22Rv1 (cell line): ENCODE measurements around the gene NCKIPSD.
"Not testable (repeated sequence)": the region's sequence is repeated elsewhere in the genome, so short reads cannot be mapped to it uniquely, and the experiment has no call there.

Source experiments
- H3K27ac ChIP-seq: fragments of 450-650 bp; 2 replicates; pipeline ENCODE4 v1.5.1; 2017
- CTCF ChIP-seq: fragments of 450-650 bp; IDR thresholded peaks from 2 replicates; pipeline ENCODE4 v1.5.1; 2017; ENCODE audit warnings: mild to moderate bottlenecking
- ZFX ChIP-seq: fragments of 450-650 bp; IDR thresholded peaks from 2 replicates; pipeline ENCODE4 v1.6.1; 2017; ENCODE audit warnings: antibody characterized with exemption, borderline replicate concordance

Gene NCKIPSD

GRCh38 chr3:48685603-48686511 lies at the start of gene NCKIPSD:
Gene NCKIPSD (minus strand): TSS chr3:48685915. CDS start chr3:48685807, 108 bp downstream.
- TF ChIP-seq ZFX (no peak), CTCF (peak; percentile 95)
- peak within 1 kb of the TSS; percentile 89 for H3K27ac ChIP-seq

- peak overlapping the region; percentile 73 for H3K27ac ChIP-seq
Measured at GRCh38 chr3:48735075-48735767, 49.5 kb upstream of the NCKIPSD start.

GRCh38 chr3:48734541-48734940 lies 48.8 kb upstream of the NCKIPSD start:
- peak overlapping the region; percentile 73 for H3K27ac ChIP-seq

GRCh38 chr3:48733752-48734518 lies 48.2 kb upstream of the NCKIPSD start:
- H3K27ac ChIP-seq = not testable (repeated sequence)

- no peak overlapping the region for H3K27ac ChIP-seq
- no peak for TF ChIP-seq ZFX
- no peak for TF ChIP-seq CTCF
Measured at GRCh38 chr3:48727511-48727910, 41.8 kb upstream of the NCKIPSD start.

GRCh38 chr3:48725185-48725855 lies 39.6 kb upstream of the NCKIPSD start:
- H3K27ac ChIP-seq = not testable (repeated sequence)

GRCh38 chr3:48723725-48724124 lies 38.0 kb upstream of the NCKIPSD start:
- TF ChIP-seq CTCF (no peak), ZFX (no peak)
- 0 out of 2 replicates have a peak overlapping the region, but pooled peaks have one; percentile 7 for H3K27ac ChIP-seq

GRCh38 chr3:48723293-48723692 lies 37.6 kb upstream of the NCKIPSD start:
- 0 out of 2 replicates have a peak overlapping the region, but pooled peaks have one; percentile 7 for H3K27ac ChIP-seq

- TF ChIP-seq ZFX (no peak), CTCF (no peak)
Measured at GRCh38 chr3:48716982-48717746, 31.4 kb upstream of the NCKIPSD start, which contains the start of gene IP6K2. Gene IP6K2 (minus strand): TSS chr3:48717221. CDS start chr3:48695291, 21,930 bp downstream.

More at GRCh38 chr3:48716982-48717746, 31.4 kb upstream of the NCKIPSD start, which contains the start of gene IP6K2:
- peak within 1 kb of the TSS; percentile 79 for H3K27ac ChIP-seq
